Right atrium auricular region (tissue), 2 donors: ENCODE data around the gene RAD23A. TPM values are rescaled to one million over a fixed set of nuclear protein-coding genes. Genes with fewer than 3 reads are reported as not detected.

Source experiments
- DNase-seq: peaks from one replicate; pipeline ENCODE4 v3.0.0-alpha.2; 2019; ENCODE audit warnings: low spot score
- H3K27ac ChIP-seq, 2 donors: fragments of 200-600 bp; sonication (generic); 1 replicate in 1 of 2; 2 replicates in 1 of 2; pipeline ENCODE4 v1.5.1; 2016 to 2019
- H3K27me3 ChIP-seq, 2 donors: fragments of 200-600 bp; sonication (generic); one replicate each; pipeline versions ENCODE4 v1.5.1 to v1.6.0; 2017 to 2019
- H3K36me3 ChIP-seq: fragments of 200-600 bp; sonication (generic); one replicate; pipeline ENCODE4 v1.5.1; 2016
- H3K4me1 ChIP-seq, 2 donors: fragments of 200-600 bp; sonication (generic); one replicate each; pipeline versions ENCODE4 v1.5.1 to v1.6.0; 2017 to 2019
- H3K4me3 ChIP-seq, 2 donors: fragments of 200-600 bp; sonication (generic); 1 replicate in 1 of 2; 2 replicates in 1 of 2; pipeline ENCODE4 v1.5.1; 2017 to 2019; ENCODE audit warnings: mild to moderate bottlenecking in 1 of 2, moderate library complexity in 1 of 2
- H3K9me3 ChIP-seq, 2 donors: fragments of 200-600 bp; sonication (generic); one replicate each; pipeline ENCODE4 v1.5.1; 2019
- CTCF ChIP-seq, 2 donors: fragments of 200-600 bp; sonication (generic); IDR thresholded peaks; one replicate each; pipeline ENCODE4 v1.5.1; 2019; ENCODE audit warnings: antibody characterized with exemption in 2 of 2
- total RNA-seq, 2 donors: library from RNA; depleted of rRNA; stranded (reverse); fragments of >200 nt; gene quantifications; one replicate each; pipeline ENCODE4 v1.1.0, GENCODE V29; 2016

RAD23A gene
- total RNA-seq, 2 donors from 2014 or later, result 178 to 185 TPM

- Histone ChIP-seq H3K27me3 (no peaks in the 10 kb centered on the region), H3K27ac (peak overlapping the region in 1 of 2 donors; percentile 66), H3K4me3 (no peak overlapping the region), H3K36me3 (no peaks in the 10 kb centered on the region), H3K9me3 (no peaks in the 10 kb centered on the region), H3K4me1 (peaks cover 0 to 20% of the 10 kb centered on the region in 2 donors)
- no peak for TF ChIP-seq CTCF (IDR thresholded peaks at IDR 0.05)
- DNase-seq, result no peak
These were observed 38.5 kb downstream of the RAD23A start for GRCh38 chr19:12984143-12984627.

GRCh38 chr19:12984683-12985048, 39.0 kb downstream of the RAD23A start:
- H3K36me3 ChIP-seq, result no peaks in the 10 kb centered on the region
- no peak for DNase-seq
- H3K27me3 ChIP-seq, result no peaks in the 10 kb centered on the region
- H3K4me1 ChIP-seq, result peaks cover 0 to 20% of the 10 kb centered on the region in 2 donors
- H3K4me3 ChIP-seq, result no peak overlapping the region
- H3K9me3 ChIP-seq, result no peaks in the 10 kb centered on the region
- H3K27ac ChIP-seq, result peak overlapping the region; percentile 23 to 66
- TF ChIP-seq CTCF (IDR thresholded peaks at IDR 0.05), result no peak

GRCh38 chr19:12985049-12985776, 39.6 kb downstream of the RAD23A start:
- TF ChIP-seq CTCF (IDR thresholded peaks at IDR 0.05), result no peak
- H3K27ac ChIP-seq, result peak overlapping the region; percentile 23 to 66
- H3K27me3 ChIP-seq, result no peaks in the 10 kb centered on the region
- no peaks in the 10 kb centered on the region for H3K9me3 ChIP-seq
- peaks cover 0 to 20% of the 10 kb centered on the region in 2 donors for H3K4me1 ChIP-seq
- no peak overlapping the region for H3K4me3 ChIP-seq
- DNase-seq, result peak; percentile 89
- H3K36me3 ChIP-seq, result no peaks in the 10 kb centered on the region

- H3K36me3 ChIP-seq, result no peaks in the 10 kb centered on the region
- H3K27ac ChIP-seq, result no peak overlapping the region
- H3K4me3 ChIP-seq, result no peak overlapping the region
- H3K4me1 ChIP-seq, result peaks cover 0 to 20% of the 10 kb centered on the region in 2 donors
- no peak for DNase-seq
- H3K27me3 ChIP-seq, result no peaks in the 10 kb centered on the region
- no peaks in the 10 kb centered on the region for H3K9me3 ChIP-seq
- no peak for TF ChIP-seq CTCF (IDR thresholded peaks at IDR 0.05)
These were observed 41.1 kb downstream of the RAD23A start for GRCh38 chr19:12986726-12987125.

- Histone ChIP-seq H3K4me3 (no peak overlapping the region), H3K4me1 (peaks cover 0 to 20% of the 10 kb centered on the region in 2 donors), H3K27ac (no peak overlapping the region), H3K9me3 (no peaks in the 10 kb centered on the region), H3K27me3 (no peaks in the 10 kb centered on the region), H3K36me3 (no peaks in the 10 kb centered on the region)
- DNase-seq, result no peak
- no peak for TF ChIP-seq CTCF (IDR thresholded peaks at IDR 0.05)
These were observed 41.5 kb downstream of the RAD23A start for GRCh38 chr19:12987190-12987589.

- DNase-seq, result no peak
These were observed 42.1 kb downstream of the RAD23A start for GRCh38 chr19:12987781-12988180.

More at GRCh38 chr19:12987781-12988180, 42.1 kb downstream of the RAD23A start:
- Histone ChIP-seq H3K27ac (no peak overlapping the region), H3K36me3 (no peaks in the 10 kb centered on the region), H3K4me1 (peaks cover 0 to 20% of the 10 kb centered on the region in 2 donors), H3K4me3 (no peak overlapping the region), H3K9me3 (no peaks in the 10 kb centered on the region), H3K27me3 (no peaks in the 10 kb centered on the region)
- no peak for TF ChIP-seq CTCF (IDR thresholded peaks at IDR 0.05)
